HL-60 (cell line): Measurements from ENCODE around the gene VNN1.

Experiments
- GABPA ChIP-seq: IDR thresholded peaks from 2 replicates; pipeline ENCODE4 v1.6.1; 2012; ENCODE audit warnings: low read depth
- POLR2AphosphoS5 ChIP-seq: IDR thresholded peaks from 2 replicates; pipeline ENCODE4 v1.6.1; 2012; ENCODE audit warnings: low read depth
- TF ChIP-seq, protein P1 (sequence below): IDR thresholded peaks from one replicate; pipeline ENCODE4 v1.5.1; 2011; ENCODE audit warnings: low read length, control low read depth, inconsistent platforms; ENCODE audit not compliant: insufficient read depth

DNA sequence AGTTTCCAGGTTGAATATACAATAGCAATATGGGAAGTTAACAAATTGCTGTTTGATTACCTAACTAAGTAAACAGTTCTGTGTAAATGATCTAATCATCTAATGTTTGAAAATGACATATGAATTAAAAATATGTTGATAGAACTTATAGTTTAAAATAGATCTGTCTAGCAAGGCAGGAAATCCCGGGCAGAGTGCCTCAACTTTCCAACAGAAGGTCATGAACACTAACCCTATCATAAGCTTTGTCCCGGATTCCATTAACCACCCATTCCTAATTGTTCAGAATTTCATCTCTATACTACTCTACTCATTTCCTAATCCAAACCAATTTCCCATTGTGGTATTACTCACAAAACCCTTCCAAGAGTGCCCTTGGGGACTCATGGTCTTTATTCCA lies 65.0 kb downstream of the VNN1 start:
- TF ChIP-seq, protein P1, sequence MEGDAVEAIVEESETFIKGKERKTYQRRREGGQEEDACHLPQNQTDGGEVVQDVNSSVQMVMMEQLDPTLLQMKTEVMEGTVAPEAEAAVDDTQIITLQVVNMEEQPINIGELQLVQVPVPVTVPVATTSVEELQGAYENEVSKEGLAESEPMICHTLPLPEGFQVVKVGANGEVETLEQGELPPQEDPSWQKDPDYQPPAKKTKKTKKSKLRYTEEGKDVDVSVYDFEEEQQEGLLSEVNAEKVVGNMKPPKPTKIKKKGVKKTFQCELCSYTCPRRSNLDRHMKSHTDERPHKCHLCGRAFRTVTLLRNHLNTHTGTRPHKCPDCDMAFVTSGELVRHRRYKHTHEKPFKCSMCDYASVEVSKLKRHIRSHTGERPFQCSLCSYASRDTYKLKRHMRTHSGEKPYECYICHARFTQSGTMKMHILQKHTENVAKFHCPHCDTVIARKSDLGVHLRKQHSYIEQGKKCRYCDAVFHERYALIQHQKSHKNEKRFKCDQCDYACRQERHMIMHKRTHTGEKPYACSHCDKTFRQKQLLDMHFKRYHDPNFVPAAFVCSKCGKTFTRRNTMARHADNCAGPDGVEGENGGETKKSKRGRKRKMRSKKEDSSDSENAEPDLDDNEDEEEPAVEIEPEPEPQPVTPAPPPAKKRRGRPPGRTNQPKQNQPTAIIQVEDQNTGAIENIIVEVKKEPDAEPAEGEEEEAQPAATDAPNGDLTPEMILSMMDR = no peak
- TF ChIP-seq POLR2AphosphoS5 (no peak), GABPA (no peak)
